Eye (tissue), 1 donor: Measurements from ENCODE around the gene APOL3.
A peak's percentile ranks its signal among the peaks of the same experiment; 100 is the strongest.
"Not testable (repeated sequence)": the region's sequence is repeated elsewhere in the genome, so short reads cannot be mapped to it uniquely, and the experiment has no call there.

Experiments
- DNase-seq: peaks from one replicate; pipeline ENCODE4 v3.0.0-alpha.2; 2015

The APOL3 gene

DNA sequence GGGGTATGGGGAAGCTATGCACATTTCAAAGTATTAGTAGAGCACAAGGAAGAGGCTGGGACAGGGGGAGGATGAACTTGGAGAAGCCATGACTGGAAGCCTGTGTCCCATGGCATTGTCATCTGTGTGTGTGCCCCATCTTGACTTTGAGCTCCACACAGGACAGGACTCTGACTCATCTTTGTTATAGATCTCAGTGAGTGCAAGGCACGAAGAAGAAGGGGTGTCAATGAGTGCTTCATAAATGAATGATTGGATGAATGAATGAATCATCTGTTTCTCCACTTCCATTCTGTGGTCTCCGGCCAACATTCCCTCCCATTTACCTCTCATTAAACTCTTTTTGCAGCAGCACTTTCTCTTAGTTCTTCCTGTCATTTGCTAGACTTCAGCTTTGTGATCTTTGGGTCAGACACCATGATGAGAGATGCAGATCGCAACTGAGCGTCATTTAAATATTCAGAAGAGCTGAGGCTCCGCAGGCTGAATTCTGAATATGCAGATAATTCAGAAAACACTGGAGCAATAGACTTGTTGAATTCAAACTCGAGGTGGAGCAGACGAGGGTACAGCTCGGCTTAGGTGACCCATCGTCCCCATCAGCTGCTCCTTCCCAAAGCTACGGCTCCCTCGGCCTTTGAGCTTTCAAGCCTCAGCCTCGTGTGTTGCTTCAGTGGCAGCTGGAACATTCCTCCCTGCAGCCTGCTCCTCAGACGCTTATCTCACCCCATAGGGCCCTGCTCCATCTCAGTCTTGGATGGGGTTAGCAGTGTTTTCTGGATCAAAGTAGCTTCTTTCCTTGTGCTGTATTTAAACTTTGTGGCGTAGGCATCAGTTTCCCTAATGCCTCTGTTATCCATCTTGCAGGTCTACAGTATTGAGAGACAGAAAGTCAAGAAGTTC, 30.8 kb downstream of the APOL3 start:
- no peak for DNase-seq

DNA sequence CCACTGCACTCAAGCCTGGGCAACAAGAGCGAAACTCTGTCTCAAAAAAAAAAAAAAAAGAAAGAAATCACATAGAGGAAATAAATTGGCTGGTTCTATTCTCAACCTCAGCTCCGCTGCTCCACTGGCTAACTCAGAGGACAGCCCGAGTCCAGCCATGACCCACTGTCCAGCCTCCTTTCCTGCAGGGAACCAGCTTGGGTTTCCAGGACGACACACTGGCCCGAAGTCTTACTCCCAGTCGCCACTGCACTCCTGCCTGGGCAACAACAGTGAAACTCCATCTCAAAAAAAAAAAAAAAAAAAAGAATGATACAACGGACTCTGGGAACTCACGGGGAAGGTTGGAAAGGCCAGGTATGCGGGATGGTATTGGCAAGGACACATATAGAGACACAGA, 31.5 kb downstream of the APOL3 start:
- DNase-seq, result no peak

DNA sequence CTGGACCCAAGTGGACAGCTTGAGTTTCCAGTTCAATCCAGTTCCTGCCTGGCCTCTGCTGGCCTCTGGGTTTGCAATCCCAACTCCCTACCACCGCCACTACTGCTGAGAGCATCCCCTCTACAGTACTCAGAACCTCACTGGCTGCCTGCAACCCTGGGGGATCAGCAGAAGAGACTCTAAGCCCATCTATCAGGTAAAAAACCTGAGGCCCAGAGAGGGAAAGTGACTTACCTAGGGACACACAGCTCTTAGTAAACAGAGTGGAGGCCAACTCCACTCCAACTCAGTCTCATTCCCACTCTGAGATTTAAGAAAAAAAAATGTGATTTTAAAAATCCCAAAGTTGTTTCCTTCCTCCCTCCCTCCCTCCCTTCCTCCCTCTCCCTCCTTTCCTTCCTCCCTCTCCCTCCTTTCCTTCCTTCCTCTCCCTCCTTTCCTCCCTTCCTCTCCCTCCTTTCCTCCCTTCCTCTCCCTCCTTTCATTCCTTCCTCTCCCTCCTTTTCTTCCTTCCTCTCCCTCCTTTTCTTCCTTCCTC, 34.5 kb downstream of the APOL3 start:
- no peak for DNase-seq

DNA sequence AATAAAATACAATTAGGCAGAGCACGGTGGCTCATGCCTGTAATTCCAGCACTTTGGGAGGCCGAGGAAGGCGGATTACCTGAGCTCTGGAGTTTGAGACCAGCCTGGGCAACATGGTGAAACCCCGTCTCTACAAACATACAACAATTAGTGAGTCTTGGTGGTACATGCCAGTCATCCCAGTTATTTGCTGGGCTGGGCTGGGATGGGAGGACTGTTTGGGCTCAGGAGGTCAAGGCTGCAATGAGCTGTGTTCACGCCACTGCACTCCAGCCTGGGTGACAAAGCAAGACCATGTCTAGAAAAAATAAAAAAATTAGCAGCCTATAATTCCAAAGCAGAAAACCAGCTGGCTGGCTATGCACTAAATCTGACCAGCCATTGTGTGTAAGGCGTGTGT, 35.1 kb downstream of the APOL3 start:
- no peak for DNase-seq

DNA sequence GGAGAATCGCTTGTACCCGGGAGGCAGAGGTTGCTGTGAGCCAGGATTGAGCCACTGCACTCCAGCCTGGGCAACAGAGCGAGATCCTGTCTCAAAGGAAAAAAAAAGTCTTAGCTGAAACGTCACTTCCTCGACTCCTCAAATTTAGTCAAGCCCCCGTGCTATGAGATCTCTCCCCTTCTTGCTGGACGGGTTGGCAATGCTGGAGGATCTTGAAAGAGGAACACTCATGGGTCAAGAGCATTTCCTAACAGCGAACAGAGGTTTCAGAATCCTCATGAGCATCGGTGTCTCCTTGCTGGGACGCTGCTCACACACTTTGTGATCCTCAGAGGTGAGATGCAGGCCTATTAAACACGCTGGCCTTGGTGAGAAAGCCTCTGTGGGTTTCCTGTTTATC, 35.9 kb downstream of the APOL3 start:
- DNase-seq, result no peak

DNA sequence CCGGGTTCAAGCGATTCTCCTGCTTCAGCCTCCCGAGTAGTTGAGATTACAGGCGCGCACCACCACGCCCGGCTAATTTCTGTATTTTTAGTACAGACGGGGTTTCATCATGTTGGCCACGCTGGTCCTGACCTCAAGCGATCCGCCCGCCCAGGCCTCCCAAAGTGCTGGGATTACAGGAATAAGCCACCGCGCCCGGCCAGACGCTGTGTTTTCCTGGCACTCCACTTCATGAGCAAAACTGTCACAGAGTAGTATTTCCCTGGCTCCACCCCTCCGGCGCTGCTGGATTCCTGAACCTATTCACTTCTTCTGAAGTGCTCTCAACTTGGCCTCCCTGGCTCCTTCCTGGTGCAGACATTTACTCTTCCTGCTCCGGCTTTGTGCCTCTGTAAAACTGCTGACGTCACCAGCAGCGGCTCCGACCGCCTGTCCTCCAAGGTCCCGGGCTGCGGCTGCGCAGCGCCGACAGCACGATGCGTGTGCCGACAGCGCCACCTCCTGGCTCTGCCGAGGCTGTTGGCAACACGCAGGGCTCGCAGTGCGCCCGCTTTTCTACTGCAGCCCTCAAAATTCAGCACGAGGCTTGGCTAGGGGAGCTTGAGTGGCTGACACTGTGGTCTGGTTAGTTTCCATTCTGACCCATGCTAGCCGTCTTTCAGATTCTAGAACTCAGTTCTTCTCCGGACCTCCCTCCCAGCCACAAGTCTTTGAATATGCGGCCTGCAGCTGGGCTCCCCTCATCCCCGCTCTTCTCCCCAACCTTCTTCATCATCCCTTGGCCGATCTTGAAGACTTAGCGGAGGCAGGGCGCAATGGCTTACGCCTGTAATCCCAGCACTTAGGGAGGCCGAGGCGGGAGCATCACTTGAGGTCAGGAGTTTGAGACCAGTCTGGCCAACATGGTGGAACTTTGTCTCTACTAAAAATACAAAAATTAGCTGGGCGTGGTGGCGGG, 36.6 kb downstream of the APOL3 start:
- DNase-seq, result peak; percentile 97

DNA sequence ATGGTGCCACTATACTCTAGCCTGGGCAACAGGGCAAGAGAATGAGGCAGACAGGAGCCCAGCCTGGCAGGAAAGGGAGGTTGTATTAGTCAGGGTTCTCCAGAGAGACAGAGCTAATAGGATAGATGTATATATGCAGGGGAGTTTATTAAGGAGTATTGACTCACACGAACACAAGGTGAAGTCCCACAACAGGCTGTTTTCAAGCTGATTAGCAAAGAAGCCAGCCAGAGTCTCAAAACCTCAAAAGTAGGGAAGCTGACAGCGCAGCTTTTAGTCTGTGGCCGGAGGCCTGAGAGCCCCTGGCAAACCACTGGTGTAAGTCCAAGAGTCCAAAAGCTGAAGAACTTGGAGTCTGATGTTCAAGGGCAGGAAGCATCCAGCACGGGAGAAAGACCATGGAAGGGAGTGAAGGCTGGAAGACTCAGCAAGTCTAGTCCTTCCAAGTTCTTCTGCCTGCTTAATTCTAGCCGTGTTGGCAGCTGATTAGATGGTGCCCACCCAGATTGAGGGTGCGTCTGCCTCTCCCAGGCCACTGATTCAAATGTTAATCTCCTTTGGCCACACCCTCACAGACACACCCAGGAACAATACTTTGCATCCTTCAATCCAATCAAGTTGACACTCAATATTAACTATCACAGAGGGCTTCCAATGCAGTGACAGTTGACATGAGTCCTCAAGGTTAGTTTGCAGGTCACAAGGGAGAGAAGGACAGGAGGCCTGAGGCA, 39.8 kb downstream of the APOL3 start:
- not testable (repeated sequence) for DNase-seq

DNA sequence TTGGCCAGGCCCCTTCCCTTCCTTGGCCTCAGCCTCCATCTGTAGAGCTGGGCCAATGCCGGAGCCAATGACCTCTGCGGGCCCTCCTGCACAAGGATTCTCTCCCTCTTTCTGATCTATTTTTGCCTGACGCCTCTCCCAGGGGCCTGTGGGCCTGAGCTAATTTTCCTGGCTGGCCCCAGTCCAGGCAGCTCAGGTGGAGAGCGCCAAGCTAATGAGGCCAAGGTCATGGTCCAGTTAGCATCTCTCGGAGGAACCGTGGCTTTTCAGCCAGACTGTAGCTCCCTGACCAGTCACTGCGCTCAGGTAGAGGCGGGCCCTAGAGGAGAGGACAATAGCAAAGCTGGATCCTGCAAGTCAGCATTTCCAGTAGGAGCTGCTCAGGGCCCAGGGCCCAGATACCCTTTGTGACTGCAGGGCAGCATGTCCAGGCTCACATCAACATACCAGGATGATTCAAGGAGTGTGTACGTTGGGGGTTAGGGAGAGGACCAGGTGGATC, 43.5 kb downstream of the APOL3 start:
- DNase-seq, result no peak

DNA sequence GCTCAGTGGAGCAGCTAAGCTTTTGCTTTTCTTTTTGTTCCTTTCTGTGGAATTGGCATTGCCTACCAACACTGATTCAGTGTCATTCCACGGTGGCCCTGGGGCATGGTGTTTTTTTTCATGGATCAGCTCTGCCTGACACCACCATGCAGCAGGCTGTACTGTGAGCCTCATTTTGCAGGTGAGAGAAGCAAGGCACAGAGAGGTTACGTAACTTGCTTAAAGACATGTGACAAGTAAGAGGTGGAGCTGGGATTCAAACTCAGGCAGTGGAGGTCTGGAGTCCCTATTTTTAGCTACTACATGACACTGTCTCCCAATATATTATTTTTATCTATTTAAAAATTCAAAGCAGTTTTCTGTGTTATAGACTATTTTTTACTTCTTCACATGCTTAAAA, 44.4 kb downstream of the APOL3 start:
- DNase-seq, result no peak

DNA sequence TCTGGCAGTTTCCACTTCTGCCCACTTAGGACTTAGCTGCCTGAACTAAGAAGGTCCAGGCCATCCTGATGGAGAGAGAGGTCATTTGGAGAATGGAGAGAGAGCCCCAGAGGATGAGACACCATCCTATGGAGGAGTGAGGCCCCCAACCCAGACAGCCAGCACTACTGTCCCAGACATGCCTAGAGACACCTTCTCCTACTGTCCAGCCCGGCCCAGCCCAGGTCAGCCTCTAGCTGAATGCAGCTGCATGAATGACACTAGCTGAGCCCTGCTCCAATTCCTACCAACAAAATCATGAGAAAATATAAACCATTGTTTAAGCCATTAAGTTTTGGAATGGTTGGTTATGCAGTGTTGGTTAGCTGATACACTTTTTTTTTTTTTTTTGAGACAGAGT, 47.4 kb downstream of the APOL3 start:
- no peak for DNase-seq

DNA sequence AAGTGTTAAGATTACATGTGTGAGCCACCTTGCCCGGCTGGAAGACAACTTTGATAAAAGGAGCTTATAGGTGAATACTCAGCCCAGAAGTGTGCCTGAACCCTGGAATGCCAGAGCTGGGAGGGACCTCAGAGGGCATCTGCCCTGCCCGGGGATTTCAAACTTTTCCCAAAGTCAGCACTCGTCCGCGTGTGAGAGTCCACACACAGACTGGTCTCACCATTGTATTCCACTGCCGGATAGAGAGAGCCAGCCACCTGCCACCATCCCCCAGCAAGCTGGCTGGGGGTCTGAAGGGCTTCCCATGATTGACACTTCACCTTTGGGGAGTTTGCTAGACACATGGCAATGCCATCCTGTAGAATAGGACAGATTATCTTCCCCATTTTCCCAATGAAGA, 49.2 kb downstream of the APOL3 start:
- no peak for DNase-seq

DNA sequence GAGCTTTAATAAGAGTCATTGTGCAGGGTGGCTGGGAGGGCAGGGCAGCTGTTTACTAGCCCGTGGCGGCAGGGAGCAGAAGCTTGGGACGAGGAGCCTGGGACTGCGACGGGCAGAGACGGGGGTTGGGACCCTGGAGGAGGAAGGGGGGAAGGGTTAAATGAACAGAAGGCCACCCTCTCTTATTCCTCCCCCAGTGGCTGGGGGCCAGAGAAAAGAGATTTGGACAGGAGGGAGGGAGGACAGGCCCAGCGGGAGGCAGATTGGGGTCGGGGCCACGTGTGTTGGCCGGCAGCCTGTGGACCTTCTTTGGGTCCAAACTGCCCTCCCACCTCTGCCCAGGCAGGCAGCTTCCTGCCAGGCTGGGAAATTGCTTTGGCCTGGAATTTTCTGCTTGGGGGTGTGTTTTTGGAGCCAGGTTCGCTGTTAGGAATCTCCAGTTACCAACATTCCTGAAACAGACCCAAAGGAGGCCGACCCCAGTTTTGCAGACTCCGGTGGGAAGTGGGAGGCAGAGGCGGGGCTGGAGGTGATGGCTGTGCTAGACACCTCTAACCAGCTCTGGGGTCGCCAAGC, 50.2 kb downstream of the APOL3 start:
- peak; percentile 29 for DNase-seq

DNA sequence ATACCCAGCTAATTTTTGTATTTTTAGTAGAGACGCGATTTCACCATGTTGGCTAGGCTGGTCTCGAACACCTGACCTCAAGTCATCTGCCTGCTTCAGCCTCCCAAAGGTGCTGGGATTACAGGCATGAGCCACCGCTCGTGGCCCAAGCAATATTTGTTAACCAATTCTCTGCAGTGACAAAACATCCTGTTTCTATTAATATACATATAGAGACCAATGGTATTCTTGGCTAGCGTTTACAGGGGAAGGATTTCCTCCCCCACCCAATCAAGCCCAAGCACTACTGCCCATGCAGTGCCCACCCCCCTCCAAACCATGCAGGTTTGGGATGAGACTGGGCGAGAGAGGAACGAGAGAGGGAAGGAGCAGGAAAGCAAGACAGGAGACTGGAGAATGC, 53.1 kb downstream of the APOL3 start:
- no peak for DNase-seq

DNA sequence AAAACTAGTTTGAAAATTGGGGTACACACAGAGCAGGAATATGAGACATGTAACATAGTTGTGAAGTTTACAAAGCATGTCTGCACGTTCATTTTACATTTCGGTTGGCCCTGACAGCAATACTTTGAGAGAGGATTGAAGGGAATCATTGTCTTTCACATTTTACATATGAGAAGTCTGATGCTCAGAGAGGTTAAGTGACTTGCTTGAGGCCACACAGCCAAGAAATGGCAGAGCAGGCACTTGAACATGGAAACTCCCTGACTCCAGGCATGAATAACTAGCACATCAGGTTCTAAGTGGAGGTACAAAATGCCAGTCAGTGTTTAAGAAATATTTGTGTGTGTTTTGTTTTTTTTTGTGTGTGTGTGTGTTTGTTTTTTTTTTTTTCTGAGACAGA, 53.6 kb downstream of the APOL3 start:
- DNase-seq, result no peak

DNA sequence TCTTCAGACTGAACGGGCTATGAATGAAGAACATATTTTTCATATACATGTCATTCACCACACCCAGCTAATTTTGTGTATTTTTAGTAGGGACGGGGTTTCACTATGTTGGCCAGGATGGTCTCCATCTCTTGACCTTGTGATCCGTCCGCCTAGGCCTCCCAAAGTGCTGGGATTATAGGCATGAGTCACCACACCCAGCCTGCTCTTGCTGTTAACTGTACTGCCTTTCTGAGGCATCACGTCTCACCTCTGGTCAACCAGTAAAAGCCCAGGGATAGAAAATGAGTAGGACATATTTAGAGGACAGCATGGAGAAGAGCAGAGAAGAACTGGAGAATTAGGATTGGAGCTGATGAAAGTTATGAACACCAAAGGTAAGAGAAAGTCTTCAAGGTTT, 55.6 kb downstream of the APOL3 start:
- no peak for DNase-seq

DNA sequence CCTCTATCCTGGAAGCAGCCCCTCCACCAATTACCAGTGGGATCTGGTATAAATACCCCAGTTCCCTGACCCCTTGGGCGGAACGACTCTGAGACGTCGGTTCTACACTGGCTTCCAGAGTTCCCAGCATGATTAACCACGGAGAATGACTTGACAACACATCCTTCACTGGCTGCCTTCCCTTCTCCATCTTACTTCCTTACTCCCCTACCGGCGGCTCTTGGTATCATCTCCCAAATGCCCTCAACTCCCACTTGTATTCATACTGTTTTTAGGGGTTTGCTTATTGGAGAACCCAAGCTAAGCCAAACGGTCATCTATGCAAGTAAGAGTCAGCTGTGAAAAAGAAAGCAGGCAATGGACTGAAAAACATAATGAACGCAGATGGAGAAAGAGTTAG, 56.1 kb downstream of the APOL3 start:
- no peak for DNase-seq

DNA sequence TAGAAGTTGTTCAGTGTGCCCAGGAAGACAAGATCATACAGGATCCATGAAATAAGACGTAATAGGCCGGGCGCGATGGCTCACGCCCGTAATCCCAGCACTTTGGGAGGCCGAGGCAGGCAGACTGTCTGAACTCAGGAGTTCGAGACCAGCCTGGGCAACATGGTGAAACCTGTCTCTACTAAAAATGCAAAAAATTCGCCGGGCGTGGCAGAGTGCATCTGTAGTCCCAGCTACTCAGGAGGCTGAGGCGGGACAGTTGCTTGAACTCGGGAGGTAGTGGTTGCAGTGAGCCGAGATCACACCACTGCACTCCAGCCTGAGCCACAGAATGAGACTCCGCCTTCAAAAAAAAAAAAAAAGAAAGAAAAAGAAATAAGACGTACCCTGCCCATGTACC, 56.7 kb downstream of the APOL3 start:
- DNase-seq, result no peak

DNA sequence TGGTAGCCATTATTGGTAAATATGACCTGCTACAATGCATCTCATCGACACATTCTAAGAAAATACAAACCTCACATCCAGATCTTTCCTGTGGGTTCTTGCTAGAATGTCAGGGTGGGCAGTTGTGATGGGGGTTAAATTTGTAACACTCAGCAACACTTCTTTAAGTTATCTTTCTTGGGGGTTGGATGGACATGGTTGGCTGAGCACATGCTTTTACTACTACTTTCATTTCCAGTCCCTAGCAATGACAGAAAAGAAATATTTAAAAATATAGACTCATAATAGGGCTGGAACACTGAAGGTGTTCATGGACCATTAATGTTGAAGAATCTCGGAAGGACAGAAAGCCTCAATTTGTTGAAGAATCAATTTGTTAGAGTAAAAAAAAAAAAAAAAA, 57.6 kb downstream of the APOL3 start:
- DNase-seq, result no peak

DNA sequence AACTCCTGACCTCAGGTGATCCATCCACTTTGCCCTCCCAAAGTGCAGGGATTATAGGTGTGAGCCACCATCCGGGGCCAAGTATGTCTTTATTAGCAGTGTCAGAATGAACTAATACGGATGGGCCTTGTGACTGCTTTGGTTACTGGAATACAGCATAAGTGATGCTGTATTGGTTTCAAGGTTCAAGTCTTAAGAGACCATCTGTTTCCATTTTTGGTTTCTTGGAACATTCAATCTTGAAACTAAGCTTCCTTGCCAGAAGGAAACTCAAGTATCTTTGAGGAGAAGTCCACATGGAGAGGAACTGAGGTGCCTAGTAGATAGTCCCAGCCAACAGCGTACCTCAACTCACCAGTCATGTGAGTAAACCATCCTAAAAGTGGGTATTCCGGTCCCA, 58.8 kb downstream of the APOL3 start:
- DNase-seq, result no peak

DNA sequence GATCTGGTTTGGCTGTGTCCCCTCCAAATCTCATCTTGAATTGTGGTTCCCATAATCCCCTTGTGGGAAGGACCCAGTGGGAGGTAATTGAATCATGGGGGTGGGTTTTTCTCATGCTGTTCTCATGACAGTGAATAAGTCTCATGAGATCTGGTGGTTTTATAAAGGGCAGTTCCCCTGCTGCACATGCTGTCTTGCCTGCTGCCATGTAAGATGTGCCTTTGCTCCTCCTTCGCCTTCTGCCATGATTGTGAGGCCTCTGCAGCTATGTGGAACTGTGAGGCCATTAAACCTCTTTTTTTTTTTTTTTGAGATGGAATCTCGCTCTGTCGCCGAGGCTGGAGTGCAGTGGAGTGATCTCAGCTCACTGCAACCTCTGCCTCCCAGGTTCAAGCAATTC, 59.6 kb downstream of the APOL3 start:
- DNase-seq, result not testable (repeated sequence)

DNA sequence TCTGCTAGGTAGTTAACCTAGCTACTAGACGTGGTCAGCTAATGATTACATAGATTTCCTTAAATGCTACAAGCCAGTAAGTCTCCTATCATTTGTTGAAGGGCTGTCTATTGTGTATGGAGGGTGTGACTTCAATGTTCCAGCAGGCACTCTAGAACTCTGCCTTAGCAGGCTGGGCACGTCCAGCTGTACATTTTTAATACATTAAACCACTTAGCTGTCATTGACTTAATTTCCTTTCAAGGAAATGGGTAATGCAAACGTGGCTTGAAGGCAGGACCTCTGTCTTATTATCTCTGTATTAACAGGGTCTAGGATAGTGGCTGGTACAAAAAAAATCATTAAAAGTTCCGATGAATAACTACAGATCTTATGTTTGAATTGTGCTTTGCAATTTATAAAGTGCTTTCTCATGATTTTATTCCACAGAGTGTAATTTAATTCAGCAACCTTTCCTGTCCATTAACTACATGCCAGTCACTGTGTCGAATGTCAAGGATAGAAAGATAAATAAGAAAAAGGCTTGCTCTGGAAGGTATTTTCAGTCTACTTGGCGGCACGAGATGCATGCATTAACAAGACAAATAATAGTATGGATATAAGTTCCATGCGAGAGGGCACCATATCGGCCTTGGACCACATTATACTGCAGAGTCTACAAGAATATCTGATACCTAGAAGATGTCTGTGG, 60.3 kb downstream of the APOL3 start:
- DNase-seq, result no peak

DNA sequence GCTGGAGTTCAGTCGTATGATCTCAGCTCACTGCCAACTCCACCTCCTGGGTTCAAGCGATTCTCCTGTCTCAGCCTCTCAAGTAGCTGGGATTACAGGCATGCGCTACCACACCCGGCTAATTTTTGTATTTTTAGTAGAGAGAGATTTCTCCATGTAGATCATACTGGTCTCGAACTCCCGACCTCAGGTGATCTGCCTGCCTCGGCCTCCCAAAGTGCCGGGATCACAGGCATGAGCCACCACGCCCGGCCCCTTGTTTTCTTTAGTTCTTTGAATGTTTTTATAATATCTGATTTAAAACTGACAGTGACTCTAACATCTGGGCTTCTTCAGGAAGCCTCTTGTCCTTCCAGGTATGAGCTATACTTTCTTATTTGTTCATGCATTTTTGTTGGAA, 61.0 kb downstream of the APOL3 start:
- DNase-seq, result not testable (repeated sequence)
